HEK293T (cell line): ENCODE data around the gene TAGLN3.

Experiments
- ARNT ChIP-seq: fragments of 450-650 bp; IDR thresholded peaks from 2 replicates; pipeline ENCODE4 v1.6.1; 2017; ENCODE audit warnings: mild to moderate bottlenecking
- BHLHE40 ChIP-seq: fragments of 450-650 bp; IDR thresholded peaks from 2 replicates; pipeline ENCODE4 v1.6.1; 2016; ENCODE audit warnings: mild to moderate bottlenecking, moderate library complexity, borderline replicate concordance
- FOXK2 ChIP-seq: fragments of 450-650 bp; IDR thresholded peaks from 2 replicates; pipeline ENCODE4 v1.6.1; 2016; ENCODE audit warnings: mild to moderate bottlenecking
- FOXM1 ChIP-seq: fragments of 450-650 bp; IDR thresholded peaks from 2 replicates; pipeline ENCODE4 v1.6.1; 2017; ENCODE audit warnings: mild to moderate bottlenecking, borderline replicate concordance
- HDGF ChIP-seq: fragments of 450-650 bp; IDR thresholded peaks from 2 replicates; pipeline ENCODE4 v1.6.1; 2017; ENCODE audit warnings: antibody characterized with exemption, borderline replicate concordance
- L3MBTL2 ChIP-seq: fragments of 450-650 bp; conservative IDR thresholded peaks from 2 replicates; pipeline ENCODE4 v1.6.1; 2016; ENCODE audit warnings: mild to moderate bottlenecking
- NFRKB ChIP-seq: fragments of 450-650 bp; IDR thresholded peaks from 2 replicates; pipeline ENCODE4 v1.6.1; 2016; ENCODE audit warnings: mild to moderate bottlenecking, moderate library complexity
- SP1 ChIP-seq: fragments of 450-650 bp; IDR thresholded peaks from 2 replicates; pipeline ENCODE4 v1.6.1; 2017
- SUZ12 ChIP-seq: fragments of 450-650 bp; IDR thresholded peaks from 2 replicates; pipeline ENCODE4 v1.6.1; 2016; ENCODE audit warnings: mild to moderate bottlenecking
- TARDBP ChIP-seq: fragments of 450-650 bp; IDR thresholded peaks from 2 replicates; pipeline ENCODE4 v1.6.1; 2016
- ZNF384 ChIP-seq: fragments of 450-650 bp; IDR thresholded peaks from 2 replicates; pipeline ENCODE4 v1.6.1; 2016

GRCh38 chr3:112011376-112011940 is 12.7 kb downstream of the TAGLN3 start:
- TF ChIP-seq ARNT (no peak), BHLHE40 (no peak), SP1 (no peak), ZNF384 (no peak), FOXK2 (no peak), SUZ12 (no peak), TARDBP (no peak), L3MBTL2 (no peak), FOXM1 (no peak), HDGF (no peak), NFRKB (no peak)
